SK-N-SH treated with all-trans-retinoic acid at 6 μM for 48 hours (cell line): ENCODE data around the gene ILF3.

Experiments used
- ATAC-seq: fragments of 200-7000 bp; cut with Tn5 transposase; 3 replicates; pipeline ENCODE4 v1.9.1; 2020; ENCODE audit warnings: mild to moderate bottlenecking, moderate library complexity
- ARNTL ChIP-seq: fragments of 450-650 bp; formaldehyde crosslinking; IDR thresholded peaks from 2 replicates; pipeline ENCODE4 v1.5.0; 2020; ENCODE audit warnings: low read depth, mild to moderate bottlenecking, moderate library complexity, borderline replicate concordance
- BACH2 ChIP-seq: fragments of 250-450 bp; sonication (Bioruptor Pico); IDR thresholded peaks from 2 replicates; pipeline ENCODE4 v1.9.0; 2021; ENCODE audit warnings: mild to moderate bottlenecking, borderline replicate concordance
- CREB5 ChIP-seq: fragments of 250-450 bp; sonication (Bioruptor Pico); IDR thresholded peaks from 2 replicates; pipeline ENCODE4 v1.5.1; 2020; ENCODE audit warnings: low read depth, mild to moderate bottlenecking, moderate library complexity
- CSDC2 ChIP-seq: fragments of 250-450 bp; sonication (Bioruptor Pico); IDR thresholded peaks from 2 replicates; pipeline ENCODE4 v1.5.0; 2020; ENCODE audit warnings: mild to moderate bottlenecking, moderate library complexity
- CSRNP3 ChIP-seq: fragments of 250-450 bp; sonication (Bioruptor Pico); IDR thresholded peaks from 2 replicates; pipeline ENCODE4 v1.5.1; 2021; ENCODE audit warnings: mild to moderate bottlenecking, moderate library complexity
- ESRRG ChIP-seq: fragments of 250-450 bp; sonication (Bioruptor Pico); IDR thresholded peaks from 2 replicates; pipeline ENCODE4 v1.6.1; 2021; ENCODE audit warnings: mild to moderate bottlenecking
- GLIS3 ChIP-seq: fragments of 250-450 bp; sonication (Bioruptor Pico); IDR thresholded peaks from 2 replicates; pipeline ENCODE4 v1.5.0; 2020; ENCODE audit warnings: mild to moderate bottlenecking, moderate library complexity
- ISL1 ChIP-seq: fragments of 250-450 bp; sonication (Bioruptor Pico); IDR thresholded peaks from 2 replicates; pipeline ENCODE4 v2.1.2; 2022; ENCODE audit warnings: mild to moderate bottlenecking, moderate library complexity
- OSR1 ChIP-seq: fragments of 250-450 bp; sonication (Bioruptor Pico); IDR thresholded peaks from 2 replicates; pipeline ENCODE4 v1.8.0; 2022; ENCODE audit warnings: moderate library complexity, mild to moderate bottlenecking, inconsistent platforms
- PATZ1 ChIP-seq: fragments of 250-450 bp; sonication (Bioruptor Pico); IDR thresholded peaks from 2 replicates; pipeline ENCODE4 v1.8.0; 2020; ENCODE audit warnings: mild to moderate bottlenecking, moderate library complexity, borderline replicate concordance
- PPARA ChIP-seq: fragments of 250-450 bp; sonication (Bioruptor Pico); IDR thresholded peaks from 2 replicates; pipeline ENCODE4 v1.5.0; 2020; ENCODE audit warnings: mild to moderate bottlenecking, borderline replicate concordance
- RARB ChIP-seq: fragments of 250-450 bp; sonication (Bioruptor Pico); IDR thresholded peaks from 2 replicates; pipeline ENCODE4 v1.8.0; 2021; ENCODE audit warnings: mild to moderate bottlenecking, moderate library complexity
- SNAI2 ChIP-seq: fragments of 250-450 bp; sonication (Bioruptor Pico); IDR thresholded peaks from 2 replicates; pipeline ENCODE4 v1.5.0; 2020; ENCODE audit warnings: mild to moderate bottlenecking, moderate library complexity
- TCF4 ChIP-seq: fragments of 250-450 bp; sonication (Bioruptor Pico); IDR thresholded peaks from 2 replicates; pipeline ENCODE4 v1.8.0; 2021; ENCODE audit warnings: mild to moderate bottlenecking, moderate library complexity, borderline replicate concordance
- ZFP3 ChIP-seq: fragments of 250-450 bp; sonication (Bioruptor Pico); IDR thresholded peaks from 2 replicates; pipeline ENCODE4 v1.5.0; 2020; ENCODE audit warnings: mild to moderate bottlenecking, moderate library complexity
- ZFP30 ChIP-seq: fragments of 450-650 bp; formaldehyde crosslinking; IDR thresholded peaks from 2 replicates; pipeline ENCODE4 v1.5.0; 2022; ENCODE audit warnings: mild to moderate bottlenecking, moderate library complexity
- ZNF70 ChIP-seq: fragments of 450-650 bp; formaldehyde crosslinking; IDR thresholded peaks from 2 replicates; pipeline ENCODE4 v1.5.0; 2020; ENCODE audit warnings: mild to moderate bottlenecking, moderate library complexity
- TF ChIP-seq, protein P1 (sequence below): fragments of 250-450 bp; sonication (Bioruptor Pico); IDR thresholded peaks from 2 replicates; pipeline ENCODE4 v1.8.0; 2021; ENCODE audit warnings: low read depth, mild to moderate bottlenecking, moderate library complexity, borderline replicate concordance
- TF ChIP-seq, protein P2 (sequence below): fragments of 250-450 bp; sonication (Bioruptor Pico); IDR thresholded peaks from 2 replicates; pipeline ENCODE4 v1.5.0; 2020; ENCODE audit warnings: mild to moderate bottlenecking, moderate library complexity

ILF3 gene

DNA sequence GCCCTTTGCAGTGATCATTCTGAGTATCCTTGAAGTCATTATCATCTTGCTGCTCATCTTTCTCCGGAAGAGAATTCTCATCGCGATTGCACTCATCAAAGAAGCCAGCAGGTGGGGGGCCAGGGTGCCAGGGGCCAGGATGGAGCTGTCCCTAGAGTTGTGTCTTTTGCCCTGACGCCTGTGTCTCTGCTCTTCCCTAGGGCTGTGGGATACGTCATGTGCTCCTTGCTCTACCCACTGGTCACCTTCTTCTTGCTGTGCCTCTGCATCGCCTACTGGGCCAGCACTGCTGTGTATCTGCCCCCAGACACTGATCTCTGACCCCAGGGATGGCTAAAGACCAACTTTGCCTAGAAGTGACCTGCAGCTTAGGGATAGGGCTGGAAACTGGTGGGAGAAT, 19.2 kb upstream of the ILF3 start:
- TF ChIP-seq TCF4 (no peak), ARNTL (CRISPR knock-in tag) (no peak), ZFP30 (CRISPR knock-in tag) (no peak), PPARA (CRISPR knock-in tag) (no peak), GLIS3 (CRISPR knock-in tag) (no peak), CREB5 (CRISPR knock-in tag) (no peak), PATZ1 (CRISPR knock-in tag) (no peak), ZNF70 (CRISPR knock-in tag) (no peak), CSRNP3 (CRISPR knock-in tag) (no peak), BACH2 (CRISPR knock-in tag) (no peak), ZFP3 (CRISPR knock-in tag) (no peak), OSR1 (no peak)
- TF ChIP-seq, protein P1, sequence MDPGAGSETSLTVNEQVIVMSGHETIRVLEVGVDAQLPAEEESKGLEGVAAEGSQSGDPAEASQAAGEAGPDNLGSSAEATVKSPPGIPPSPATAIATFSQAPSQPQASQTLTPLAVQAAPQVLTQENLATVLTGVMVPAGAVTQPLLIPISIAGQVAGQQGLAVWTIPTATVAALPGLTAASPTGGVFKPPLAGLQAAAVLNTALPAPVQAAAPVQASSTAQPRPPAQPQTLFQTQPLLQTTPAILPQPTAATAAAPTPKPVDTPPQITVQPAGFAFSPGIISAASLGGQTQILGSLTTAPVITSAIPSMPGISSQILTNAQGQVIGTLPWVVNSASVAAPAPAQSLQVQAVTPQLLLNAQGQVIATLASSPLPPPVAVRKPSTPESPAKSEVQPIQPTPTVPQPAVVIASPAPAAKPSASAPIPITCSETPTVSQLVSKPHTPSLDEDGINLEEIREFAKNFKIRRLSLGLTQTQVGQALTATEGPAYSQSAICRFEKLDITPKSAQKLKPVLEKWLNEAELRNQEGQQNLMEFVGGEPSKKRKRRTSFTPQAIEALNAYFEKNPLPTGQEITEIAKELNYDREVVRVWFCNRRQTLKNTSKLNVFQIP, result no peak
- TF ChIP-seq, protein P2, sequence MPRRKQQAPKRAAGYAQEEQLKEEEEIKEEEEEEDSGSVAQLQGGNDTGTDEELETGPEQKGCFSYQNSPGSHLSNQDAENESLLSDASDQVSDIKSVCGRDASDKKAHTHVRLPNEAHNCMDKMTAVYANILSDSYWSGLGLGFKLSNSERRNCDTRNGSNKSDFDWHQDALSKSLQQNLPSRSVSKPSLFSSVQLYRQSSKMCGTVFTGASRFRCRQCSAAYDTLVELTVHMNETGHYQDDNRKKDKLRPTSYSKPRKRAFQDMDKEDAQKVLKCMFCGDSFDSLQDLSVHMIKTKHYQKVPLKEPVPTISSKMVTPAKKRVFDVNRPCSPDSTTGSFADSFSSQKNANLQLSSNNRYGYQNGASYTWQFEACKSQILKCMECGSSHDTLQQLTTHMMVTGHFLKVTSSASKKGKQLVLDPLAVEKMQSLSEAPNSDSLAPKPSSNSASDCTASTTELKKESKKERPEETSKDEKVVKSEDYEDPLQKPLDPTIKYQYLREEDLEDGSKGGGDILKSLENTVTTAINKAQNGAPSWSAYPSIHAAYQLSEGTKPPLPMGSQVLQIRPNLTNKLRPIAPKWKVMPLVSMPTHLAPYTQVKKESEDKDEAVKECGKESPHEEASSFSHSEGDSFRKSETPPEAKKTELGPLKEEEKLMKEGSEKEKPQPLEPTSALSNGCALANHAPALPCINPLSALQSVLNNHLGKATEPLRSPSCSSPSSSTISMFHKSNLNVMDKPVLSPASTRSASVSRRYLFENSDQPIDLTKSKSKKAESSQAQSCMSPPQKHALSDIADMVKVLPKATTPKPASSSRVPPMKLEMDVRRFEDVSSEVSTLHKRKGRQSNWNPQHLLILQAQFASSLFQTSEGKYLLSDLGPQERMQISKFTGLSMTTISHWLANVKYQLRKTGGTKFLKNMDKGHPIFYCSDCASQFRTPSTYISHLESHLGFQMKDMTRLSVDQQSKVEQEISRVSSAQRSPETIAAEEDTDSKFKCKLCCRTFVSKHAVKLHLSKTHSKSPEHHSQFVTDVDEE (CRISPR knock-in tag), result no peak
- ATAC-seq, result no peak

DNA sequence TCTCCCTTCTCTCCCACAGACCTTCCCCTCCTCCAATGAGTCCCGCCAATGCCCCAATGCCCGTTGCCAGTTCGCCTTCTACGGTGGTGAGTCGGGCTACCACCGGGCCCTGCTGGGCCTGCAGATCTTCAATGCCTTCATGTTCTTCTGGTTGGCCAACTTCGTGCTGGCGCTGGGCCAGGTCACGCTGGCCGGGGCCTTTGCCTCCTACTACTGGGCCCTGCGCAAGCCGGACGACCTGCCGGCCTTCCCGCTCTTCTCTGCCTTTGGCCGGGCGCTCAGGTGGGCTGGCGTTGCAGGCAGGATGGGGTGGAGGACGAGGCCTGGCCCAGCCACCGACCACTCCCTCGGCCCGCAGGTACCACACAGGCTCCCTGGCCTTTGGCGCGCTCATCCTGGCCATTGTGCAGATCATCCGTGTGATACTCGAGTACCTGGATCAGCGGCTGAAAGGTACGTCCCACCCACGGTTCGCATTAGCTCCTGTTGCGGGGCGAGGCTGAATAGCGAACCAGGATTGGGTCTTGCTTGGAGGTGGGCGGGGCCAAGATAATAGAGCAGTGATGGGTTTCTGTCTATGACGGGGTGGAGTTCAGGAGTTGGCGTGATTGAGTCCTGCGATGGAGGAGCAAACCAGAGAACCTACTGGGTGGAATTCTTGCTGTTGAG, 17.7 kb upstream of the ILF3 start:
- TF ChIP-seq ESRRG (CRISPR knock-in tag), result no peak
- ATAC-seq, result no peak

DNA sequence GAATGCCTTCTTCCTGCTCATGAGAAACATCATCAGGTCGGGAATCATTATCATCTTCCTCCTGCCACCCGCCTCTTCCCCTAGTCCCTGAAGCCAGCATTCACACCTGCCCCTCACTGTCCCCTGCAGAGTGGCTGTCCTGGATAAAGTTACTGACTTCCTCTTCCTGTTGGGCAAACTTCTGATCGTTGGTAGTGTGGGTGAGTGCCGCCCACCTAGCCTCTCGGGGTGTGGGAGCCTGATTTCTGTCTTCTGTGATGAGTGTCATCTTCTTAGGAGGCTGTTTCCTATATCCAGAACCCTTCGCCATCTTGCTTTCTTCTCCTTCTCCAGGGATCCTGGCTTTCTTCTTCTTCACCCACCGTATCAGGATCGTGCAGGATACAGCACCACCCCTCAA, 16.3 kb upstream of the ILF3 start:
- no peak for ATAC-seq

More for the DNA sequence above, 16.3 kb upstream of the ILF3 start:
- no peak for TF ChIP-seq OSR1
- no peak for TF ChIP-seq CSDC2
- TF ChIP-seq ESRRG (CRISPR knock-in tag), result no peak
- TF ChIP-seq RARB (CRISPR knock-in tag), result no peak
- no peak for TF ChIP-seq CREB5 (CRISPR knock-in tag)
- TF ChIP-seq ARNTL (CRISPR knock-in tag), result no peak
- TF ChIP-seq ZFP3 (CRISPR knock-in tag), result no peak
- no peak for TF ChIP-seq PATZ1 (CRISPR knock-in tag)
- no peak for TF ChIP-seq SNAI2 (CRISPR knock-in tag)
- TF ChIP-seq GLIS3 (CRISPR knock-in tag), result no peak
- no peak for TF ChIP-seq PPARA (CRISPR knock-in tag)
- TF ChIP-seq, protein P1, result no peak
- no peak for TF ChIP-seq ISL1 (CRISPR knock-in tag)
